GM19099 (cell line): ENCODE measurements around the gene H2AZ2.

Experiments used
- POLR2A ChIP-seq: IDR thresholded peaks from 3 replicates; pipeline ENCODE4 v1.6.1; 2011; ENCODE audit warnings: low read depth; ENCODE audit not compliant: insufficient read length; ENCODE audit errors: extremely low read depth

The H2AZ2 gene

DNA sequence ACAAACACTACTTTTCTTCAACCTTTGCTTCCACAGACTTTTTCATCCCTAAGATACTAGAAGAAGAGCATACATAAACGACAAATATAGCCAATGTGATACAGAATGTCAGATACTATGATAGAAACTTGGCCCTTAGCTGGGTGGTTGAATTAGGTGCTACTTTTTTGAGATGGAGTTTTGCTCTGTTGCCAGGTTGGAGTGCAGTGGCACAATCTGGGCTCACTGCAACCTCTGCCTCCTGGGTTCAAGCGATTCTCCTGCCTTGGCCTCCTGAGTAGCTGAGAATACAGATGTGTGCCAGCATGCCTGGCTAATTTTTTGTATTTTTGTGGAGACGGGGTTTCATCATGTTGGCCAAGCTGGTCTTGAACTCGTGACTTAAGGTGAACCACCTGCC lies 47.9 kb downstream of the H2AZ2 start:
- no peak for TF ChIP-seq POLR2A

DNA sequence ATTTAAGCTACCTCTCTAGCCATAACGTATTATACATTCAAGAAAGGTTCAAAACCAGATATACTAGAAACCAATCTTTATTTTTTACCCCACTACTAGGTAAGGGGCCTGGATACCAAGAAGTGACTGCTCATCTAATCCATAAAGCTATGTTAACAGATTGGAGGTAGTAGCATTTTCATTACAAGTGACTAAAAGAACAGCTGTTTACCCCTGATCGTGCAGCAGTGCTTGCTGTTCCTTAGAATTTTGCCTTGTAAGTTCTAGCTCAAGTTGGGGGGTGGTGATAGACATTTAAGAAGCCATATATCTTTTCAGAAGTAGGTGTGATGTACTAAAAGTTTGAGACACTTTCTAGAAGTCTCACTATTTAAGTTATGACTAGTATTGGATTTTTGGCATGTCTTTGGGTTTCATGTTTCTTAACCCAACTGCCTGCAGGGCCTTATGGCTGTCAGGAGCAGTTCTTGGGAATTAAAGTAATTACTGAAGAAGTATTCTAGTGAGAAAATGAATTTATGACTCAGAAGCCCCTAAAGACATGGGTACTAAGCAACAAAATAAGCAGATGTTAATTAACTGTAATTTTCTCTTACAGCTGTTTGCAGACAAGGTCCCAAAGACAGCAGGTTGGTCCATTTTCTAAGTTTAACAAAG lies 49.1 kb downstream of the H2AZ2 start:
- peak; percentile 11 for TF ChIP-seq POLR2A

DNA sequence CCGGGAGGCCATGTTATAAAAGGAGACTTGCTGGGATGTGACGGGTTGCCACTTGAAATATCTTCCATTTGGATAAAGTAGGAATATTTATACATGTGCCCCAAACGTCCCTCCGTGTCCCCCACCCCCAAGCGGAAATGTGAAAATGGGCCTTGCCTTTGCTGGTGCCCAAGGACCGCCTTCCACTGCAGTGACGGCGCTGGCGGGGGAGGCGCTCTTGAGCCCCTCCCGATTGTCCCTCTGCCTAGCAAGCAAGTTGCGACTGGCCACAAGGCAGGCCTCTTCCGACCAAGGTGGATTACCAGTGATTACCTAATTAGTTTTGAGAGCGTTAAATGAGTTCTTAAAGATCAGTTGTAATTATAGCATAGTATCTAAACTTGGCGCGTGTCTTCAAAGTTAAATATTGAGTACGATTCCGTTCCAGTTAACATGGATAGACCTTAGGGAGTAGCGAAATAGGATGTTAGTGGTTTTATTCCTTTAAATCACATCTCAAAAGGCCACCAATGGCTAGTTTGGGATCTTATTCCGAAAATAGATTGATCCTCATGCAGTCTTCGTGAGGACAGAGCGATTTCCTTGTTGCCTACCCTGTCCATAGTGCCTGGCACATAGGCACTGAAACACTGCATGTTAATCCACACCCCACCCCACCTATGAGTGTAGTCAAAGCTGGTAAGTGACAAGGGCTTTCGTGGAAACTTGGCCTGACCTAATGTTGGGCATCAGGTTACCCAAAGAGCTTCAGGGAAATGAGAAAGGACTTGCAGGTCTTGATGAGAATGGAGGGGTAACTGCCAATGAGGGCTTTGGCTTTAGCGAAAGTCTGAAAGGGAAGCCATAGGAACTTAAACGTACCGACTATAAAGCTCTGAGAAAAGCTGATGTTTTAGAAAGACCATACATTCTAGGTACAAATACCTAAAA lies 50.3 kb downstream of the H2AZ2 start:
- no peak for TF ChIP-seq POLR2A

DNA sequence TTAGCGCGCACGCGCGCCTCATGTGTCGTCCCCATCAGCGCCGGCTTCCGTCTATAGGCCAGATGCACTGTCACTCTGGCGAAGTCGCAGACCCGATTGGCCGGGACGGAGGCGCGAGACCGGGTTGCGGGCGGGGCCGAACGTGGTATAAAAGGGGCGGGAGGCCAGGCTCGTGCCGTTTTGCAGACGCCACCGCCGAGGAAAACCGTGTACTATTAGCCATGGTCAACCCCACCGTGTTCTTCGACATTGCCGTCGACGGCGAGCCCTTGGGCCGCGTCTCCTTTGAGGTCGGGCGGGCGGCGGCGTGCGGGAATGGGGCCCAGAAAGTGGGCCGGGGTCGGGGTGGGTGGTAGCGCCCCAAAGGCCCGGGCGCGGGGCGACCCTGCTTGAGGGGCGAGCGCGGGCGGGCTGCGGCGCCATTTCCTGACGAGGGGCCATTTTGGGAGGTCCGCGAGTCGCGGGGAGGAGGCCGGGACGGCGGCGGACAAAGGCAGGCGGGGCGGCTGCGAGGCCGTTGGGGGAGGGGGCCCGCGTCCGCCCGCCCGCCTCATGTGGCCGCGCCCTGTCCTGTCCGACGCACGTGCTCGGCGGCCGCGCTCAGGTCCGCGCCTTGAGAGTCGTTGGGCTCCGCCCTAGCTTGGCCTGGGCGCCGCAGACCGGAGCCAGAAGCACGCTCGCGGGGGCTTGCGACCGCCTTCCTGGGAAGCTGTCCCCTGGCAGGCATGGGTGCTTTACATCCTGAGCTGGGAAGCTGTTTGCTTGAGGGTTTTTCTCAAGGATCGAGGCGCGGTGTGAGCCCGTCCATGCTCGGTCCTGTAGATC lies 51.2 kb downstream of the H2AZ2 start, which contains the start of gene PPIA:
Gene PPIA (plus strand): TSS at position 178 of the 825 bp plus-strand sequence. CDS start 44 bp downstream, at position 222.
- TF ChIP-seq POLR2A, result peak; percentile 98

DNA sequence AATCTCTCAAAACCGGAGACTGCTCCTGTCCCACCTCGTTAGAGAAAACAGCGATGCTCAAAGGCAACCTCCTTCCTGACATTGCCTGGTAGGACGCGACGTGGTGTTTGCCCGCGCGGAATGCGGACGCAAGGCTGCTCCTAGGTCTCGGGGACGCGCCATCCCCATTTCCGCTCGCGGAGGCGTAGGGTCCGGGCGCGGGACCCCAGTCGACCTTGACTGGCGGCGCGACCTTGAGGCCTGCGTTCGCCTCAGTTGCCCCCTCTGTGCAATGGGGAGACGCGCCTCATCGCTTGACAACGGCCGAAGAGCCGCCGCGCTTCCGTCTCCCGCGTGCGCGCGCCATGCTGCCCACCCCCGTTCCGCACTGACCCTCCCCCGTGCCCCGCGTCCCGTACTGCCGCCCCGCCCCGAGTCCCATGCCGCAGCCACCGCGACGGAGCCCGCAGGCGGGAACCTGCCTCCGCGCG lies 51.8 kb downstream of the H2AZ2 start:
- no peak for TF ChIP-seq POLR2A

DNA sequence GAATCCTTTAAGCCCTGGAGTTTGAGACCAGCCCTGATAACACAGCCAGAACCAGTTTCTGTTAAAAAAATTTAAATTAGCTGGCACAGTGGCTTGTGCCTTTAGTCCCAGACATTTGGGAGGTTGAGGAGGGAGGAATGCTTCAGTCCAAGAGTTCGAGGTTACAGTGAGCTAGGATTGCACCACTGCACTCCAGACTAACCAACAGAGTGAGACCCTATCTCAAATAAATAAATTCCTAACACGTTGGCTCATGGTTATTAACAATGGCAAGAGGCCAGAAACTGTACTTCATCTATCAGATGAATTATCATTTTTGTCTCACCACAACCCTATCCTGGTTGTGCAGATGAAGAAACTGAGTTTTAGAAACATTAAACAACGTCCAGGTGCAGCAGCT lies 53.6 kb downstream of the H2AZ2 start:
- TF ChIP-seq POLR2A, result no peak

DNA sequence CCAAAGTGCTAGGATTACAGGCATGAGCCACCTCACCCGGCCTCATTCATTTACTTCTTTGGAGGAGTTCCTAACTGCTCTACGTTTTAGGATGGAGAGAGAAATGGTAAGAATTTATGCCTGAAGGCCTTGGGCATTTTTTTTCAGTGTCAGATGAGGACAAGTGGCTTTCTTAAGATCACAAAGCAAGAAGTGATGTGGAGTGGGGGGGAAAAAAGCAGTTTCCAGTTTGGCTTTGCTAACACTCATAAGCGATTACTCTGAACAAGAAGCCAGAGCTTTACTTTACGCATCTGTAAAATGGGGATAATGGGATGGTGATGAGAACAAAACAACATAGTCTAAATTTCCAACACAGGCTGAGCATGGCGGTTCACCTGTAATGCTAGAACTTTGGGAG lies 54.0 kb downstream of the H2AZ2 start:
- TF ChIP-seq POLR2A, result no peak

DNA sequence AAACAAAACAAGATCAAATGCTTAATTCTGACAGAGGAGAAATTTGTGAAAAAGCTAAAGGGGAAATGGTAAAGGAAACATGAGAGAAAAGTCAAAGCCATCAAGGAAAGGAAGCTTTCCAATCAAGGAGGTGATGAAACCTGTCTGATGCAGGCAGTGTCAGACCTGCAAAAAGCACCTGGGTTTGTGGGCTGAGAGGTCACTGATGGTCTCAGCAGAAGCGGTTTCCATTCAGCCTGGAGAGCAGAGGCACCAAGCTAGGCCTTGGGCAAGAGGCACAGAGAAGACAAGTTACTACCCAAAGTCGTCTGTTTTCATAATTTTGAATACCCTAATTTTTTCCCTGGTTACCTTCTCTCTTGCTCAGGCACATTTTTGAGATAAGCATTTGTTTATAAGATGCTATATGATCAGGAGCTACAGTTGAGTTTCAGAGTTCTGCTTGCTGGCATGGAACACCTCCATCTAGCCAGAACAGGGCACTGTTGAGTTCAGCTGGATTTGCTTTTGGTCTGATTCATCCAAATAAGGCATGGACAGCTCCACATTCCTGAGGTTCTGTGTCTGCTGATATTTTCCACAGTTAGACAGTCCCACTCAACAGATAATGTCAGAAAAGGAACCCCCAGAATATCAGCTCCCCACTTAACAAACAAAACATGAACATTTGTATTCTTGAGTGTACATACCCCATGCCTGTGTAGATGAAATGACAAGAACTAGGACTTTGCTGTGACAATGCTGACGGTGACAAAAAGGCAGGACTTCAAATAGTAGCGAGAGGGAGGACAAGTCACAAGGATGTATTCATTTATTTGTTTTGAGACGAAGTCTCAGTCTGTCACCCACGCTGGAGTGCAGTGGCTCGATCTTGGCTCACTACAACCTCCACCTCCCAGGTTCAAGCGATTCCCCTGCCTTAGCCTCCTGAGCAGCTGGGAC lies 56.3 kb downstream of the H2AZ2 start:
- no peak for TF ChIP-seq POLR2A

DNA sequence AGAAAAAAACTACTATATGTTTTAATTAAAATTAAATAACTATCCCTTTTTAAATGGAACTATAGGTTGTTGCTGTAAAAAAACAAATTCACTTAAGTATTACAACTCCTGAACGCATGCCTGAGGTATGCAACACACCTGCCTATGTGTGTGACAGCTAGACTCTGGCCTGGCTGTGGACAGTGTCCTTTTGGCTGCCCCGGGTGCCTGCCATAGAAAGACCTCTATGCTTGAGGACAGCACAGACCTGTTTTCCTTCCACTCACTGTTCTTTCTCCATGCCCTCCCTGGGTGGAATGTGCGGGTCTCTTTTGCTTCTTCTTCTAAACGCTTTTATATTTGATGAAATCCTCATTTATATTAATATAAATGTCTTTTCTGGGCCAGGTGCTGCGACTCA lies 57.9 kb downstream of the H2AZ2 start:
- TF ChIP-seq POLR2A, result no peak

DNA sequence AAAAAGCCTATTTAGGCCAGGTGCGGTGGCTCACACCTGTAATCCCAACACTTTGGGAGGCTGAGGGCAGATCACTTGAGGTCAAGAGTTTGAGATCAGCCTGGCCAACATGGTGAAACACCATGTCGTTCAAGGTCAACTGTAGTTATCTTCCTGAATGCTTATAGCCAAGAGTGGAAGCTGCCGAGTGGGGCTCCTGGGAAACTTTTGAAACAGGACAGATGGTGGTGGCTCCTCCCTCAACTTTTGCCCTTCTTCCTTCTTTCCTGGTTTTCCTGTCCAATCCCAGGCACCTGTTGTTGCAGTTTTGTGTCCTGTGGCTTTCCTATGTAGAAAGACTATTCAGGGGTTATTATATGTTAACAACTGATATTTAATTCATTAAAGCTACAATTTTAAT lies 60.1 kb downstream of the H2AZ2 start:
- no peak for TF ChIP-seq POLR2A

DNA sequence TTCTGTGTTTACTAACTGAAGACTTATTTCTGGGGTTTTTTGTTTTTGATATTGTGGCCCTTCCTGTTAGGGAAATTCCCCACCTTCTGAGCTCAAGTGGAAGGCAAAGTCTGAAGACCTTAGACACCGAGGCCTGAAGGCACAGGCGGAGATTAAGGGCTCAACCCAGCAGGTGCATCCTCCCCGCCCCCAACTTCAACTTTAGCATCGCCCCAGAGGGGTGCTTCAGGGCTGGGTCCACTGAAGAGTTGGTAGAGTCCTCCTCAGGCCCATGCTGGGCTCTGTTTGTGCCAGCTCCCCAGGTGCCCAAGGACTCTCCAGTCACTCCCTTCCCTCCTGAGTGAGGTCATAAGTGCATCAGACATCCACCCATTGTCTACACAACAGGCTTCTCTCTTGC lies 60.8 kb downstream of the H2AZ2 start:
- TF ChIP-seq POLR2A, result no peak

DNA sequence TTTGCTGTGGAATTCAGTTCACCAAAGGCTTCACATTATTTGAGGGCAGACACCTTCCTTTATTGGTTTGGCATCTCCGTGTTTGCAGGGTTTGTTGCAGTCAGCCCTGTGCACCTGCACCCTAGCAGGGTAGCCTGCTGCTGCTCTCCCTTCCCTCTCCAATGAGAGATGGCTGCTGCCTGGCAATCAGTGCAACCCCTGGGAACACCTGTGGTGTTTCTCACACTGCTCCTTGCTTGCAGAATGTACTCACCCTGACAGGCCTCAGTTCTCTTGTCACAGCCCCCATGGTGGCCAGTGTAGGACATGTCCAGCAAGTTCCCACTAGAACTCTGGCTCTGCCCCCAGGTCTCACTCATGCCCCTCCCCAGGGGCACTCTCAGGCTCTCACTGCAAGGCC lies 63.5 kb downstream of the H2AZ2 start:
- TF ChIP-seq POLR2A, result no peak

DNA sequence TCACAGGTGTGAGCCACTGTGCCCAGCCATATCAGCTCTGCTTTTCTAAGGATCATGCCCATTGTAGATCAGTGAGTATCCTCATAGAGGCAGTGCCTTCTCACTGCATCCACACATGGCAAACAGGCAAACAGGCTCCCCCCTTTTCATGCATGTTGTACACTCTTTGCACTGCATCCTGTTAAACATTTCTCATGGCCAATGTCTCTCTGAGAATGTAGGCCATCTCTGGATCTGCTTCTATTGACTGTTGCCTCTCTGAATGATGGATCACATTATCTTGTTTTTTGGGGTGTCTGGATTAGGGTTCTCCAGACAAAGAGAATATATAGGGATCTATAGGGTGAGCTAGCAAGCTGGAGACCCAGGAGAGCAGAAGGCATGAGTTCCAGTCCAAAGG lies 64.5 kb downstream of the H2AZ2 start:
- TF ChIP-seq POLR2A, result no peak

DNA sequence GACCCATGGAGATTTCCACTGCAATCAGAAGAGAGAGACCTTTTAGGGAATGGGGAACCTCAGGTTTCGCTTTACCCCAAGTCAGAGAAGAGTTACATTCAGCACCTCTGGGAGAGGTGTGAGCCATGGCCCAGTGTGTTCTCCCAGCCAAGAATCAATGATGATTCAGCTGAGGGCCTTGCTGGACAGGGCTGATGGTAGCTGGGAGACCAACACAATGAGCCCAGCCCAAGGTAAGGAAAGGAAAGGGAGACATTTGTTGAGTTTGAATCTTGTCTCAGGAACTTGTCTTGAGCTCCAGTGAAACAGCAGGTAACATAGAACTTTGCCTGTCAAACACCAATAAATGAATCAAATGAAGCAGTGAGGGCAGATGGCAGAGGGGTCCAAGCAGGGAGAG lies 65.4 kb downstream of the H2AZ2 start:
- no peak for TF ChIP-seq POLR2A
